Measurements from ENCODE around the gene GET4. TPM values are rescaled to one million over a fixed set of nuclear protein-coding genes. Genes with fewer than 3 reads are reported as not detected.
"Not testable (repeated sequence)": the region's sequence is repeated elsewhere in the genome, so short reads cannot be mapped to it uniquely, and the experiment has no call there.

Gene GET4
- total and polyA plus RNA-seq, 2 experiments from 2014 or later: 48.3 to 102 TPM

- DNase-seq (ENCODE audit: low spot score); H3K4me3 ChIP-seq; H2AFZ ChIP-seq; H3K79me2 ChIP-seq; H3K27ac ChIP-seq; H3K9me3 ChIP-seq (ENCODE audit: low read depth); H3K27me3 ChIP-seq; H4K20me1 ChIP-seq (ENCODE audit: insufficient read depth, poor library complexity, severe bottlenecking); H3K4me1 ChIP-seq (ENCODE audit: insufficient read depth); H3K36me3 ChIP-seq (replicated peaks; ENCODE audit: insufficient read depth, low read depth); H3K9me2 ChIP-seq (replicated peaks; ENCODE audit: insufficient read depth); H3K4me2 ChIP-seq: not testable (repeated sequence)
- 100% methylated on average over 3 of the region's 28 CpGs for WGBS (ENCODE audit: low lambda C conversion rate, missing lambda C conversion rate)
These were observed 28.6 kb upstream of the GET4 start for GRCh38 chr7:847728-848127.

- no peaks in the 10 kb centered on the region for H3K9me2 ChIP-seq (replicated peaks; ENCODE audit: insufficient read depth)
- DNase-seq (ENCODE audit: low spot score): no peak
- H3K4me2 ChIP-seq: no peak overlapping the region
- no peak overlapping the region for H3K4me3 ChIP-seq
- no peaks in the 10 kb centered on the region for H3K9me3 ChIP-seq (ENCODE audit: low read depth)
- H3K79me2 ChIP-seq: peaks cover 4% of the 10 kb centered on the region
- H3K36me3 ChIP-seq (replicated peaks; ENCODE audit: insufficient read depth, low read depth): no peaks in the 10 kb centered on the region
- H3K27ac ChIP-seq: no peak overlapping the region
- H2AFZ ChIP-seq: no peak overlapping the region
- 98% methylated on average over 14 of the region's 14 CpGs for WGBS (ENCODE audit: low lambda C conversion rate, missing lambda C conversion rate)
- H3K4me1 ChIP-seq (ENCODE audit: insufficient read depth): no peaks in the 10 kb centered on the region
- TF ChIP-seq EZH2 (IDR thresholded peaks at IDR 0.05; ENCODE audit: borderline replicate concordance) (no peak), EZH2phosphoT487 (IDR thresholded peaks at IDR 0.05; ENCODE audit: low read depth, severe bottlenecking, unreplicated experiment) (no peak)
- no peaks in the 10 kb centered on the region for H3K27me3 ChIP-seq
- H4K20me1 ChIP-seq (ENCODE audit: insufficient read depth, poor library complexity, severe bottlenecking): no peaks in the 10 kb centered on the region
These were observed 27.2 kb upstream of the GET4 start for GRCh38 chr7:849145-849544.

GRCh38 chr7:849781-850180, 26.6 kb upstream of the GET4 start:
- Histone ChIP-seq H3K4me3 (no peak overlapping the region), H4K20me1 (ENCODE audit: insufficient read depth, poor library complexity, severe bottlenecking) (no peaks in the 10 kb centered on the region), H3K4me2 (no peak overlapping the region), H3K36me3 (replicated peaks; ENCODE audit: insufficient read depth, low read depth) (no peaks in the 10 kb centered on the region), H3K27ac (no peak overlapping the region), H2AFZ (no peak overlapping the region), H3K27me3 (no peaks in the 10 kb centered on the region), H3K9me3 (ENCODE audit: low read depth) (no peaks in the 10 kb centered on the region), H3K4me1 (ENCODE audit: insufficient read depth) (no peaks in the 10 kb centered on the region), H3K79me2 (peaks cover 4% of the 10 kb centered on the region), H3K9me2 (replicated peaks; ENCODE audit: insufficient read depth) (no peaks in the 10 kb centered on the region)
- no peak for DNase-seq (ENCODE audit: low spot score)
- WGBS (ENCODE audit: low lambda C conversion rate, missing lambda C conversion rate): 94% methylated on average over 19 of the region's 19 CpGs
- TF ChIP-seq EZH2 (IDR thresholded peaks at IDR 0.05; ENCODE audit: borderline replicate concordance) (no peak), EZH2phosphoT487 (IDR thresholded peaks at IDR 0.05; ENCODE audit: low read depth, severe bottlenecking, unreplicated experiment) (no peak), CTCF (IDR thresholded peaks at IDR 0.05; ENCODE audit: poor library complexity) (no peak)

GRCh38 chr7:851204-851603, 25.1 kb upstream of the GET4 start:
- no peaks in the 10 kb centered on the region for H3K36me3 ChIP-seq (replicated peaks; ENCODE audit: insufficient read depth, low read depth)
- no peaks in the 10 kb centered on the region for H3K27me3 ChIP-seq
- H3K4me1 ChIP-seq (ENCODE audit: insufficient read depth): no peaks in the 10 kb centered on the region
- no peak for DNase-seq (ENCODE audit: low spot score)
- no peak for TF ChIP-seq CTCF (IDR thresholded peaks at IDR 0.05; ENCODE audit: poor library complexity)
- no peak for TF ChIP-seq EZH2 (IDR thresholded peaks at IDR 0.05; ENCODE audit: borderline replicate concordance)
- no peak for TF ChIP-seq EZH2phosphoT487 (IDR thresholded peaks at IDR 0.05; ENCODE audit: low read depth, severe bottlenecking, unreplicated experiment)
- no peak overlapping the region for H3K4me3 ChIP-seq
- WGBS (ENCODE audit: low lambda C conversion rate, missing lambda C conversion rate): 95% methylated on average over 14 of the region's 14 CpGs
- no peaks in the 10 kb centered on the region for H3K9me2 ChIP-seq (replicated peaks; ENCODE audit: insufficient read depth)
- no peaks in the 10 kb centered on the region for H4K20me1 ChIP-seq (ENCODE audit: insufficient read depth, poor library complexity, severe bottlenecking)
- H3K4me2 ChIP-seq: no peak overlapping the region
- no peaks in the 10 kb centered on the region for H3K9me3 ChIP-seq (ENCODE audit: low read depth)
- H2AFZ ChIP-seq: no peak overlapping the region
- H3K27ac ChIP-seq: no peak overlapping the region
- peaks cover 4% of the 10 kb centered on the region for H3K79me2 ChIP-seq

All from hepatocyte (in vitro differentiated cells).